Activated CD8-positive, alpha-beta memory T cell treated with anti-CD3 and anti-CD28 coated beads for 48 hours (primary cell): ENCODE data around the gene PTPRN2.

Source experiments
- DNase-seq, 3 experiments: peaks; one replicate each; pipeline ENCODE4 v3.0.0-alpha.2; 2020; ENCODE audit warnings: low read depth in 2 of 3, low spot score in 2 of 3

The PTPRN2 gene

DNA sequence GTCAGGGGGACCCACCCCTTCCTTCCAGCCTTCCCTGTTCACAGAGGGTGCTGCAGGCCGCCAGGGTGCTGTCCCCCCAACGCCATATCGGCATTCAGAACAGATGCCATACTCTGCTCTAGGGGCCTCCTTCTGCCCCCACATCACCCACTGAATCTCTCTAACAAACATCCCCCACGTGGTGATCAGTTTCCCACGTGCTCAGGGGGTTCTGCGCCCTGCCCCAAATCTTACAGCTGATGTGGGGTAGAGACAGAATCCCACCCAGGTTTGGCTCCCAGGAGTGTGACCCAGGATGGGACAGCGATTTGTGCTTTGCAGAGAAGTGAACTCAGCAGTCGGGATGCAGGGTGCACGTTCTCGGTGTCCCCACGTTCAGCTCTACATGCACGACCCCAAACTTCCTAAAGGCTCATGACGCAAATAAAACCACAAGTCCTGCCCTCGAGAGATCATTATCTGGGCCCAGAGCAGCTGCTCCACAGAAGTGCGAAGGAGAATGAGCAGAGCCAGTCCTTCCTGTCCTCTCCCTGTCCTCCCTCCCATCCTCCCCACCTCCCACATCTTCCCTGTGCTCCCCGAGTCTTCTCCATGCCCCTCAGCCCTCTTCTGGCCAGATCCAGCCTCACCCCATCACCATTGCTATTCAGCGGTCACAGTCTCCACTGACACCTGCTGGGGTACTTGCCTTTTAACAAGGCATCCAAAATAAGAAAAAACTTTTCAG is 827.5 kb downstream of the PTPRN2 start:
- DNase-seq, result no peak

DNA sequence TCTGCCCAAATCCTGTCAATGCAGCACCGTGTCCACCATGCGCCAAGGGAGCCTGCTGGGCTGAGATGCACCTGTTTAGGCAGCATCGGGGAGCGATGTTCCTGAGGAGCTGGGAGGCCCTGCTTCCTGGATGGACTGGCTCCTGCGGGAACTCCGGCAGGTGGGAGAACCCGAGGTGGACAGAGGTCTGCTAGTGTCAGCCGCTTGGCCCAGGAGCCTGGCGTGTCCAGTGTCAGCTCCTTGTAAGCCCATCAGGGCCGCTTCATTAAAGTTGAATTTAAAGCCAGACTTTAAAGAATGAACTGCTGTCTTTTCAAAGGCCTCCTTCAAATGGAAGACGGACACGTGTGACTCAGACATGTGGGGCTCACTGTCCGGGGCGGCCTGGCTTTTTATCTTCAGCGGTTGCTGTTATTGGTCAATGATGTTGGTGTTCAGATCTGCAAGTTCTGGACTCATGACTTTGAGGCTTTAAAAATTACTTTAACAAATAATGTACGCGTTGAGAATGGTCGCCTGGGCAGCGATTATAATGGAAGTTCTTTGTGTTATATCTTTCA is 828.3 kb downstream of the PTPRN2 start:
- DNase-seq, result no peak

DNA sequence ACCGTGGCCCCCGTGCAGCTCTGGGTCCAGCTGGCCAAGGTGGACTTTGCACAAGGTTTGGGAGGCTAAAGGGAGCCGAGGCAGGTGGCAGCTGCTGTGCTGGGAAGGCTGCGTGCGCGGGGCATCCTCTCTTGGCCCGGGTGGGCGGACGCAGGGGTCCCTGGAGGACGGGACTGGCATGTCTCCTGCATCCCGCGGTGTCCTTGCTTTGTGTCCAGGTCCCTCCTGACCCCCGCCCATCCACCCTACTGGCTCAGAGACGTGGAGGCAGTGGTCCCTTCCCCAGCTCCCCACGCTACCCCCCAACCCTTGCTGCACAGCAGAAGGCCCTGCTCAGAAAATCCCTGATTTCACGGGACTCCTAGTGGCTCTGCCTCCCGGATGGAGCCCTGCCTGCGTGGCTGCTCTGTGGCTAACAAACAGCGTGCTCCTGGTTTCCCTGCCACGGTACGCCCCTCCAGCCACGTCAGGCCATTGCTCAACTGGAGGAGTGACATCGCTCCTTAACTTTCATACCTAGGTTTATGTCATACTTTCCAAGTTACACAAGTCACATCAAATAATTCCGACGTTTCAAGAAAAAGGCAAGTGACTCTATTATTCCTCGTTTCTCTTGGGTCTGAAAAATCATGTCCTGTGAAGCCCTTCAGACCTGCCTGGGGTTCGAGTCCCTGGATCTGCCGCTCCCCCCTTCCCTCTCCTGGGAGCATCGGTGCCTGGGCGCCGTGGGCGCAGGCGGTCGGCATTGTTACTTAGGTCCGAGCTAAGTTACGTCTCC is 829.0 kb downstream of the PTPRN2 start:
- no peak for DNase-seq

DNA sequence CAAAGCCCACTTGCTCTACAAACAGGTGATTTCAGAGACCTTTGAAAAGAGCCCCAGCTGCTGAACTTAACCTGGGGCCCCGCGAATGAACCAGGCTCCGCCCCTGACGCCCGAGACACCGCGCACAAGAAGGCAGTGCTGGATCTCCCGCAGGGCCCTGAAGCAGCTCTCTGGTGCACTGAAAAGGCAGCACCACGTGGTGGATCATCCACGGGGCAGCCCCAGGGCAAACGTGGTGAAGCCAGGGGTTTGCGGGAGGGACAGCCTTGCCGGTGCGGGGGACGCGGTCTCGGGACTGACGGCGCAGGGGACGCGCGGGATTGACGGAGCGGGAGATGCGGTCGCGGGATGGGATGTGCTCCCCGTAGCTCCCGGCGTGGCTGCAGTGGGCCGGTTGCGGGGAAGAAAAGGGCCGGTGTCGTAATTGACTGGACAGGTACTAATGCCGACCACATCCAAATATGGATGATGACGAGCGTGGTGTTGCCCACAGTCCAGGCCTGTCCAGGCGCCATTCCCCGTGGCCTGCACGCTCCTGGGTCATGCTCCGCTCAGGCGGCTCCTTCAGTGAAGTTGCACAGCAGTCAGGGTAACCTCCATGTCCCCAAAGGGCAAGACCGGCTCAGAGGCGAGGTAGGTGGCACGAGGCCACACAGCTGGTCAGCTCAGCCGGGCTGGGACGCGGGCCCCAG is 829.7 kb downstream of the PTPRN2 start:
- DNase-seq, result no peak

DNA sequence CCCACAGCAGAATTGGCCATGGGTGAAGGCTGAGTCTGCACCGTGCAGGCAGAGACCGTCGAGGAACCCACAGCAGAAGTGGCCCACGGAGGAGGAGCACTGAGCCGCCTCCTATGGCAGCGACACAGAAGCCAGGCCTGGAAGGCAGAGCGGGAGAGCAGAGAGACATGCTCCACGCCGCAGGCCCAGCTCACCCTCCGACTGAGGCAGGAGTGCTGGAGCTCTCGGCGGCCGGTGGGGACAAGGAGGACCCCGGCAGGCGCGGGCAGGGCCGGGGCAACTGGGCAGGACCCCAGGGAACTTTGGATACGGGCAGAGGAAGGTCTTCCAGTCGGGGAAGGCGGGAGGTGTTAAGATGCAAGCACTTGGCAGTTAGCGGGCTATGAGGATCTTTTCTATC is 830.4 kb downstream of the PTPRN2 start:
- DNase-seq, result no peak

DNA sequence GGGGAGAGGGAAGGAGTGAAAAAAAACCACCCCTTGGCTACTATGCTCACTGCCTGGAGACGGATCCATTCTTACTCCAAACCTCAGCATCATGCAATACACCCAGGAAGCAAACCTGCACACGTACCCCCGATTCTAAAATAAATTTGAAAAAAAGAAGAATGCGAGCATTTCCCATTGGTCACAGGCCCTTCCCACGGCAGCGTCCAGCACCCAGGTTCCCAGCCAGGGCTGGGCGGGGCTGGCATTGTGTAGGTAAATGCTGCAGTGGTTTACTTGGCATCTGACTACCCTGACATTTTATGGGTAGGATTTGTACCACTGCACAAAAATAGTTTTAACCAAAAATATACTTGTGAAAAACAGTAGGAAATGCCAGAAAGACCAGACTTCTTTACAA is 831.9 kb downstream of the PTPRN2 start:
- no peak for DNase-seq

DNA sequence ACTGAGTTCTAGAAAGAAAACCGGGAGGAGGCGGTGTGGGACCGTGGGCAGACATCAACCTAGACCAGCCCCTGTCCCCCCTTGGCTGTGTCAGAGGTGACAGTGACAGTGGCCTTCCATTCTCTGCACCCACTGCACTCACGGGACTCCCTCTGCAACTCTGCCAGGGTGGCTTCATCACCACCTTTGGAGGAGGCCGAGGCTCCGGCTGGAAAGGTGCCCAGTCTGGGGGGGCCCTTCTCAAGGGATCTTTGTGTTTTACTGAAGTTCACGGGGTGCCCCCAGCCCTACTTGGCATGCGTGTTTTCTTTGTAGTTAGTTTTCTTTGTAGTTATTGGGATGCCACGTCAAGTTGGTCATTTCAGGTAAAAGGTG is 833.2 kb downstream of the PTPRN2 start:
- no peak for DNase-seq

DNA sequence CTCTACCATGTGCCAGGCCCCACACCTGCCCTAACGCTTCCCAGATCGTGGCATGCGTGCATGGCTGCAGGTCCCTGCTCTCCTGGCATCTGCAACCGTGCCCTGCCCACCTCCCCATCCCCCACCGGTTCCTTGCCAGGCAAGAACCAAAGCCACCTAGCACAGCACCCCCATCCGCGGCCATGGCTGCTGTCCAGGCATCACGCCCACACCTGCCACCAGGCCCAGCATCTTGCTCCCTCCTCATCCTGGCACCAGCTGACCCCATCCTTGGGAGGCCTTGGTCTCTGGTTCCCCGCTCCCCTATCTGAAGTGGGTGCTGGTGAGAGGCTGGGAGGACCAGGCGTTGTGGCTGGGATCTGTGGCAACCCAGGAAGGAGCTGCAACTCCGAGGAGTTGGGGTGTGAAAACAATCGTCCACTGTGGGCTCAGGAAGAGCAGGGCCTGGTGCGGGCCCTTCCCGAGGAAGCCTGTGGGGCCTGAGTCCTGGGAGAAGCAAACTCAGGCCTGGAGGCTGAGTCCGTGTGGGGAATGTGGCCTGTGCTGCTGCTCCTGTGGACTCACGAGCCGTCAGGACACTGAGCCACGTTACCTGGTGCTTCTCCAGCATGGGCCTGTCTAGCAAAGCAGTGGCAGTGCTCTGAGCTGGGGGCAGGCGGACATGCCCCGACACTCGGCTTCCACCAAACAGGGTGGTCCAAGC is 833.8 kb downstream of the PTPRN2 start:
- no peak for DNase-seq

DNA sequence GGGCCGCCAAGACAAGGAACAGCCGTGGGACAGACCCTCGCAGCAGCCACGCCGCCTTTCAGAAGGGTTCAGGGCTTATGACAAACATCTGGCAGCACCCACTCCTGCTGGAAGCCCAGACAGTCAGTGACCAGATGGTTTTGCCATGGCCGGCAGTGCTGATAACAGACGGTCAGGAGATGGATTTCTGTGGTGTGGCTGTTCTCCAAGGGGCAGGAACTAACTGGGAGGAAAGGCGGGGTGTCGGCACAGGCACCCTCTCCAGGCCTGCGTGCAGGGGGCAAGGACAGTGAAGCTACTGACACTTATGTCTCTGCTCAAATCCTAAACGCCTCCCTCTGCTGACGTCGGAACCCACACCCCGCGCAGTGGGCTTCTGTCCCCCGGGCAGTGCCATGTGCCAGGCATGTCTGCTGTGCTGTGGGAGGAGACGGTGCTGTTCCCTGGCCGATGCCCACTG is 834.8 kb downstream of the PTPRN2 start:
- no peak for DNase-seq

DNA sequence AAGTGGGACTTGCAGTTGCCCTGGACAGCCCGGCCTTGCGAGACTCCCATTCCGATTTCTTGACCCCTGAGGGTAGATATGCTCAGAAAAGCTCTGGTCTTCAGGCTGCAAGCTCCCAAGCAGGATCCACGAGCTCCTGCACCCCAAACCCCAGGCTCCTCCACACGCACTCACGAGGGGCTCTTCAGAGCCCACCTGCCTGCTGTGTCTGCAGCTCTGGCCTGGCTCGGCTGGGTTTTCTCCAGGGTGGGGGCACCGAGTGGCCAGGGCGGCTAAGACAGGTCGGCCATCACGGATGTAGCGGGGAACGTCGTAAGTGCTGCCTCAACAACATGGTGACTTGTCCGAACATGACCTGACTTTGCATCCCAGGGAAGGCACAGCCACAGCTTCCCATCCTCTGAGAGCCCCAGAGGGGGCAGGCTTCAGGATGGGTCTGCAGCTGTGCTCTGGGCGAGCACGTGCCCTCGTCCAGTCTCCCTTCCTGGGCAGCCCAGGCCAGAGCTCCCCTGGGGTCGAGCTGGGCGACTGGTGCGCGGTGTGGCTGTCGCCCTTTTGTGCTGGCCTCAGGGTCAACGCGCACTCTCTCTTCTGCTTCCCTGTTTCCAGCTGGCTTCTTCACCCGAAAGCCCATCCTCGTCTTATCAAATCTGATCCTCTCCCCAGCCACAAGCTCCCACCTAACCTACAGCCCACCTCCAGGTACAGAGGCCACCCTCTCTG is 835.5 kb downstream of the PTPRN2 start:
- DNase-seq, result no peak

DNA sequence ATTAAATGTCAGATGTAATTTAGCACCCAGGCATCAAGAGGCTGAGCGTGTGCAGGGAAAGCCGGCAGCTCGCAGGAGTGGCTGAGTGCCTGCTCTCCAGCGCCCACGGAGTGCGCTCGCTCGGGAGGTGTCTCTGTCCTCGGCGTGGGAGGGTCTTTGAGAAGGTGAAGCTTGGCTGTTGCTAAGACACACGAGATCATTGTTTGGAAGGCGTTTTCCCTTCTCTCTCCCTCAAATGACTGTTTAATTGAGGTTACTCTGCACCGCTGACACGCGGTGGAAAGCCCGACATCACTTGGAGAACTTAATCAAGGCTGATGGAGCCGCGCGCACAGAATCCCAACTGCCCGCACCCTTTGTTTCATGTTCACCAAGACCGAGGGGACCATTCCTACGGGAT is 836.2 kb downstream of the PTPRN2 start:
- no peak for DNase-seq

DNA sequence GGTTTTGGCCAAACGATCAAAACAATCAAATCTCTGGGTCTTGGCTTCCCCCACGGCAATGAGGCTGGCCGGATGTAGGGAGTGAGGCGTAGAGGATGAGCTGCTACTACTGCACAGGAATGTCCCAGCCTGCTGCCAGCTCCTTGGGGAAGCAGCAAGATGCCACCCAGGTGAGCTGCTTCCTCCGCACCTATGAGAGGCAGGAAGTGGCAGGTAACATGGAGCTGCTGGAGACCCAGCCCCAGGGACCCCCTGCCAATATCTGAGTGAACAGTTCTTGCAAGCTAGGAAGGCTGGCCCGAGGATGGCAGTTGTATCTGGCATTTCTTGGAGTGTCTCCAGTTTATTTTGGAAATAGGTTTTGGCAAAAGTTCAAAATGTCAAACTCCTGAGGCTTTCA is 837.3 kb downstream of the PTPRN2 start:
- DNase-seq, result no peak

DNA sequence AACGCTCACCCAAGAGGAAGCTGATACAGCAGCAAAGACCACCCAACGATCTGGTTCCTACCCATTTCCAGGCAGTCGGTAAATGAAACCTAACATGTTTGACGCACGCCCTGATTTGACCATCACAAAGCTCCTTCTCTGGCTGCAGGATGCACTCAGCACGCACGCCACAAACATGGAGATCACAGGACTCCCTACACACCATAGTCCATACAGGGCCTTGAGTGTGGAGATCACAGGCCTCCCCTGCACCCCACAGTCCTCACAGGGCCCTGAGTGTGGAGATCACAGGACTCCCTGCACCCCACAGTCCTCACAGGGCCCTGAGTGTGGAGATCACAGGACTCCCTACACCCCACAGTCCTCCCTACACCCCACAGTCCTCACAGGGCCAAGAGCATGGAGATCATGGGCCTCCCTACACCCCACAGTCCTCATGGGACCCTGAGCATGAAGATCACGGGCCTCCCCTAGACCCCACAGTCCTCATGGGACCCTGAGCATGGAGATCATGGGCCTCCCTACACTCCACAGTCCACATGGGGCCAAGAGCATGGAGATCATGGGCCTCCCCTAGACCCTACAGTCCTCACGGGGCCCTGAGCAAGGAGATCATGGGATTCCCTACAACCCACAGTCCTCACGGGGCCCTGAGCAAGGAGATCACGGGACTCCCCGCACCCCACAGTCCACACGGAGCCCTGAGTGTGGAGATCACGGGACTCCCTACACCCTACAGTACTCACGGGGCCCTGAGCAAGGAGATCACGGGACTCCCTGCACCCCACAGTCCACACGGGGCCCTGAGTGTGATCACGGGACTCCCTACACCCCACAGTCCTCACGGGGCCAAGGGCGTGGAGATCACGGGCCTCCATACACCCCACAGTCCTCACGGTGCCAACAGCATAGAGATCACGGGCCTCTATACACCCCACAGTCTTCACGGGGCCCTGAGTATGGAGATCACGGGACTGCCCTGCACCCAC is 841.6 kb downstream of the PTPRN2 start:
- no peak for DNase-seq

DNA sequence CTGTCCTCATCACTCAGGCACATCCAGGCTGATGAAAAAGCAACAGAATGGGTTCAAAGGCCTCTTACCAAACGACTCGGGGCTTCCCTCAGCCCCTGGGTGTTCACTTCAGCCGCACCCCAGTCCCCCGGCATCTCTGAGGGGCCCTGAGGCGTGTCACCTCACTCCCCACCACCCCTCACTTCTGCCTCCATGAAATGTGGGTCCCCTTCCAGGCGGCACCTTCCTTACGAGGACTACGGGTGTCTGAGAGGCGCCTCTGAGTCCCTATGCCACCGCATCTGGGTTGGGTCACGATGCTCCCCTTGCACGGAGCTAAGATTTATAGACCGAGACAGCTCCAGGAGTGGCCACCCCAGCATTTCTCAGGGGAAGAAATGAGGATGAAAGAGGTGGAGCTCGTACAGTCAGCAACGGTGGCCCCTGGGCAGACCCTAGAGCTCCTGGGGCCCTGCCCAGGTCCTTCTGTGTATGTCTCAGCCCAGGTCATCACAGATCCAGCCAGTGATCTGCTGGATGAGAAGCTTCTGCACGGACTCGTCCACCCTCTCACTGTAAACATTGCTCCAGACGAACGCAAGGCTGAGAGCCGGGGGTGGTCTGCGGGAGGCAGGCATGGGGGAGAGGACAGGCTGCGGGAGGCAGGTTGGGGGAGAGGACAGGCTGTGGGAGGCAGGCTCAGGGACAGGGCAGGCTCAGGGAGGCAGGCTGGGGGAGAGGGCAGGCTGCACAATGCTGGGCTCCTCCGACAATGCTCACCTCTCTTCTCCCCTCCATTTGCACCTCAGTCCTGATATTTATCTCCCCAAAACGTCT is 842.6 kb downstream of the PTPRN2 start:
- DNase-seq, result no peak

DNA sequence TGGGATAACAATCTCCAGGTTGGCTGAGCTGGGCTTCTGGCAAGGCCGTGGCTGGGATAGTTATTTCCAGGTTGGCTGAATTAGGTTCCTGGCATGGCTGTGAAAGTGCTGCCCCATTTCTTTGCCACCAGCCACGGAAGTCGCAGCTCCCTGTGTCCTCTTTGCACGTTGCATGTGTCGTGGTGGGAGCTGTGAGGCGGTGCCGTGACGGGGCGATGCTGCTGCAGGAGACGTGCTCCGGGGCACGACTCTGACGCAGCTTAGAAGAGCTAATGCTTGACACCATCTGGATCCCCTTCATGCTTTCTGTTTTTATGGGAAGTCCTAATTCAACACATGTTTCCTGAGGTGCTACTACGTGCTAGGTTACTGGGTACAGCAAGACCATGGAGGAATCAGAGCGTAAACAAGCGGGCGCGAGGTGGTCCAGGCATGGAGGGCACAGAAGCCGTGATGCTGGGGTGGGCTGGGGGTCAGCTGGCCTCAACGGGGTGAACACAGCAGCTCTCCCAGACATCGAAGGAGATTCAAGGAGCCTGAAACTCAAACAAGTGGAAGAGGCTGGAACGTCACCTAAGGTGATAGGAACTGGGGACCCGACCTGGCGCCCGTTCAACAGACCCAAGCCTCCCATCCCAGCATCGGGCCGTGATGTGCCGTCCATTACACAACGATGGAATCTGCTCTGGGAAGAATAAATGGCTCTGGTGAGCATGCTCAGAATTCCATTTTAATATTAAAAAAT is 843.7 kb downstream of the PTPRN2 start:
- DNase-seq, result no peak

DNA sequence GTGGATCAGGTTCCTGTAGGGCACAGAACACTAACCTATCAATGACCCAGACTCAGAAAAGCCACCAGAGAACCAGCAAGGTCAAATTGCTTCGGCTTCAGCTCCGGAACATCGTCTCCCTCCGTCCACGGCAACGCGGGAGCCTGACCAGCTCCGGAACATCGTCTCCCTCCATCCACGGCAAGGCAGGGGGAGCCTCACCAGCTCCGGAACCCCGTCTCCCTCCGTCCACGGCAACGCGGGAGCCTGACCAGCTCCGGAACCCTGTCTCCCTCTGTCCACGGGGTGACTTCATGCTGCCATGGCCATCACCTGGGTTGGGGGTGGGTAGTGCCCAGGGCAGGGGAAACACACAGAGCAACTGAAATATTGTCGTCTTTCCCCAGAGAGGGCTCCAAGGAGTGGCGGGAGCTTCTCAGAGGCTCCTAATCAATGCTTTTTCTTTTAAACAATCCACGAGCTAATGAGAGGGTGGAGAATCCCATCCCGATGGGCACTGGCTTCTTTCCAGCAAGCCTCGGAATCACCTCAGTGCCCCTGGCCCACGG is 847.3 kb downstream of the PTPRN2 start:
- DNase-seq, result no peak

DNA sequence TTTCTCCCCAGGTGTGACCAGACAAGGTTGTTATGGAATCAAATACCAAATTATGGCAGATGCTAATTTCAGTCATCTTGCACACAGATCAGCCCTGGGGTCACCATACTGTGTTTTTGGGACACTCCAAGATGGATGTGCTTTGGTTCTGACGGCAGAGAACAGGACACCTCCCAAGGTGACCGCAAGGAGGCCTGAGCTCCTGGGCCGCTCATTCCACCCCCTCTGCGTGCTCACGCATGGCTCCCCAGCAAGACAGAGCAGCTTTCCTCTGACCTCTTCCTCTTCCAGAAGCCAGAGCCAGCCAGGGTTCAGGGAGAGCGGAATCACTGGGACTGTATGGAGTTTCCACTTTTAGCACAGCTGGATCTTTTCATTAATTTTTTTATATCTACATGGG is 848.0 kb downstream of the PTPRN2 start:
- no peak for DNase-seq

DNA sequence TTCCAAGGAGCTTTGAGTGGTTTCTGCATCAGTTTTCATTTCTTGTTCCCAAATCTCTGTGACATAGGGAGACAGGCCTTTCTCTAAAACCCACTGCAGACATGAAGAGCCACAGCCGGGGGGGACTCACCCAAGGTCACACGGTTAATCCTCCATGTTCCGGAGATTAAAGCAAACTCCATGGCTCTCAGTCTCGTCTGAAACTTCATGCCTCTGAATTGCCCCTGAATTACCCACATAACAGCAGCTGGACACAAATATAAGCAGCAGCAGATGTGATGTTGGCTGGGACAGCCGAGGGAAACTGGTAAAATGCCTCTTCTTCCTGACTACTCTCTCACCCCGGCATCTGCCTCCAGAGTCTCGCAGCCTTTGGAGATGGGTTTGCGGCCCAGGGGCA is 848.6 kb downstream of the PTPRN2 start:
- DNase-seq, result no peak
